ENCODE results near the gene PTPN4. TPM values are rescaled to one million over a fixed set of nuclear protein-coding genes. Genes with fewer than 3 reads are reported as not detected.

Gene PTPN4
- total and polyA plus RNA-seq, 4 donors = 4.2 to 70.7 (median 27.0) TPM

- Histone ChIP-seq H3K4me3 (no peak overlapping the region), H3K9ac (ENCODE audit: insufficient read depth in 1 of 2, low read length in 2 of 2) (peak overlapping the region in 1 of 2 donors; percentile 14), H3K4me1 (ENCODE audit: control insufficient read depth in 5 of 5, insufficient read depth in 5 of 5, low read length in 5 of 5) (peaks cover 0 to 11% (median 4%) of the 10 kb centered on the region in 5 donors), H3K27me3 (ENCODE audit: control insufficient read depth in 3 of 3, insufficient read depth in 3 of 3, low read length in 2 of 3) (no peaks in the 10 kb centered on the region), H3K36me3 (ENCODE audit: control insufficient read depth in 4 of 4, insufficient read depth in 4 of 4, low read length in 4 of 4) (no peaks in the 10 kb centered on the region), H3K27ac (ENCODE audit: low read depth in 1 of 2, low read length in 1 of 2) (no peak overlapping the region), H3K9me3 (ENCODE audit: control insufficient read depth in 4 of 4, insufficient read depth in 3 of 4, low read length in 3 of 4) (no peaks in the 10 kb centered on the region)
- WGBS, 2 donors = 78 to 81% methylated on average over 4 of the region's 4 CpGs
- TF ChIP-seq, protein P1, sequence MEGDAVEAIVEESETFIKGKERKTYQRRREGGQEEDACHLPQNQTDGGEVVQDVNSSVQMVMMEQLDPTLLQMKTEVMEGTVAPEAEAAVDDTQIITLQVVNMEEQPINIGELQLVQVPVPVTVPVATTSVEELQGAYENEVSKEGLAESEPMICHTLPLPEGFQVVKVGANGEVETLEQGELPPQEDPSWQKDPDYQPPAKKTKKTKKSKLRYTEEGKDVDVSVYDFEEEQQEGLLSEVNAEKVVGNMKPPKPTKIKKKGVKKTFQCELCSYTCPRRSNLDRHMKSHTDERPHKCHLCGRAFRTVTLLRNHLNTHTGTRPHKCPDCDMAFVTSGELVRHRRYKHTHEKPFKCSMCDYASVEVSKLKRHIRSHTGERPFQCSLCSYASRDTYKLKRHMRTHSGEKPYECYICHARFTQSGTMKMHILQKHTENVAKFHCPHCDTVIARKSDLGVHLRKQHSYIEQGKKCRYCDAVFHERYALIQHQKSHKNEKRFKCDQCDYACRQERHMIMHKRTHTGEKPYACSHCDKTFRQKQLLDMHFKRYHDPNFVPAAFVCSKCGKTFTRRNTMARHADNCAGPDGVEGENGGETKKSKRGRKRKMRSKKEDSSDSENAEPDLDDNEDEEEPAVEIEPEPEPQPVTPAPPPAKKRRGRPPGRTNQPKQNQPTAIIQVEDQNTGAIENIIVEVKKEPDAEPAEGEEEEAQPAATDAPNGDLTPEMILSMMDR (IDR thresholded peaks at IDR 0.05; ENCODE audit: control extremely low read depth, extremely low read depth) = no peak
- no peak for ATAC-seq (ENCODE audit: insufficient read depth, low FRiP score)
- DNase-seq = no peak
These were observed 25.7 kb upstream of the PTPN4 start for GRCh38 chr2:119734047-119734446.

DNA sequence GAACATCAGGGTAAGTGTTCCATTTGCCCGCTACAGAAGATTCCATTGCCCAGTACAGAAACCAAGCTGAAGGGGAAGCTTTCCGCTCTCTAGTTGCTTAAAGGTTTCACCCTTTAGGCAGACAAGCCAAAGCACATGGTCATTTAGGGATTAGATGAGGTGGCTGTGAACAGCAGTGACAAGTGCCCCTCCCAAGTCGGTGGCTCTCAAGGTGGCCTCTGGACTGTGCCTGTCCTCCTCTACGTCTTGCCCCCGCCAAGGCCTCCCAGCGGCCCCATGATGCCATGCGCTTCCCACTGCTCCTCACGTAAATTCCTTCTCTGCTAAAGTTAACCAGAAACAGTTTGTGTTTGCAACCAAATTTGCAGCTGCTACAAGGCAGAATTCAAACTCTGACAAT lies 24.2 kb upstream of the PTPN4 start:
- Histone ChIP-seq H3K9ac (ENCODE audit: insufficient read depth in 1 of 2, low read length in 2 of 2) (no peak overlapping the region), H3K27ac (ENCODE audit: low read depth in 1 of 2, low read length in 1 of 2) (no peak overlapping the region), H3K4me1 (ENCODE audit: control insufficient read depth in 5 of 5, insufficient read depth in 5 of 5, low read length in 5 of 5) (peaks cover 0 to 8% (median 4%) of the 10 kb centered on the region in 5 donors), H3K9me3 (ENCODE audit: control insufficient read depth in 4 of 4, insufficient read depth in 3 of 4, low read length in 3 of 4) (no peaks in the 10 kb centered on the region), H3K27me3 (ENCODE audit: control insufficient read depth in 3 of 3, insufficient read depth in 3 of 3, low read length in 2 of 3) (no peaks in the 10 kb centered on the region), H3K36me3 (ENCODE audit: control insufficient read depth in 4 of 4, insufficient read depth in 4 of 4, low read length in 4 of 4) (no peaks in the 10 kb centered on the region), H3K4me3 (no peak overlapping the region)
- ATAC-seq (ENCODE audit: insufficient read depth, low FRiP score) (no peak), DNase-seq (no peak)
- TF ChIP-seq, protein P1 (IDR thresholded peaks at IDR 0.05; ENCODE audit: control extremely low read depth, extremely low read depth) = no peak
- 93 to 95% methylated on average over 8 of the region's 8 CpGs for WGBS, 2 donors

DNA sequence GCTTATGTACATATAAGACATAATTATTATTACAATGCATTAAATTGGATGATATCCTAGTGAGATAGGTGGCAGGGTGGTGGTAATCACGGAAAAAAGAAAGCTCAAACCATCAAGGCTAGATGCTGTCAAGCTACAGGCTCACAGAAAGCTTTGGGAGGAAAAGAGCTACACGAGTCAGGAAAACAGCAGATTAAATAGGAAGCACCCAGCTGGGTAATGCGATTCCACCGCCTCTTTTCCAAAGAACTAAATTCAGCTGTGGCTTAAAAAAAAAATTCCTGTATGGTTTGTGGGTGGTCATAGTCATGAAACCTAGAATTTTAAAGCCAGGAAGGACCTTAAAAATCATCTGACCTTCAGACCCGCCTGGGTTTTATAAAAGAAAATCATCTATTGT lies 23.7 kb upstream of the PTPN4 start:
- Histone ChIP-seq H3K9ac (ENCODE audit: insufficient read depth in 1 of 2, low read length in 2 of 2) (no peak overlapping the region), H3K36me3 (ENCODE audit: control insufficient read depth in 4 of 4, insufficient read depth in 4 of 4, low read length in 4 of 4) (no peaks in the 10 kb centered on the region), H3K27ac (ENCODE audit: low read depth in 1 of 2, low read length in 1 of 2) (no peak overlapping the region), H3K9me3 (ENCODE audit: control insufficient read depth in 4 of 4, insufficient read depth in 3 of 4, low read length in 3 of 4) (no peaks in the 10 kb centered on the region), H3K4me3 (no peak overlapping the region), H3K27me3 (ENCODE audit: control insufficient read depth in 3 of 3, insufficient read depth in 3 of 3, low read length in 2 of 3) (no peaks in the 10 kb centered on the region), H3K4me1 (ENCODE audit: control insufficient read depth in 5 of 5, insufficient read depth in 5 of 5, low read length in 5 of 5) (peaks cover 0 to 9% (median 4%) of the 10 kb centered on the region in 5 donors)
- TF ChIP-seq, protein P1 (IDR thresholded peaks at IDR 0.05; ENCODE audit: control extremely low read depth, extremely low read depth) = no peak
- ATAC-seq (ENCODE audit: insufficient read depth, low FRiP score) (no peak), DNase-seq (no peak)
- WGBS, 2 donors = 74 to 77% methylated on average over 5 of the region's 5 CpGs
